Measurements from ENCODE around the gene MLIP. TPM values are rescaled to one million over a fixed set of nuclear protein-coding genes. Genes with fewer than 3 reads are reported as not detected.

The MLIP gene
- total and polyA plus RNA-seq, 2 of the 8 experiments (the other 6 are each of a cell fraction or from before 2014, with no cell fraction given) = not detected

GRCh38 chr6:54308986-54309315 lies 197.7 kb downstream of the MLIP start:
- H4K20me1 ChIP-seq (replicated peaks in 1 of 2; ENCODE audit: control insufficient read depth in 1 of 2, insufficient read depth in 2 of 2, low read length in 2 of 2) = no peaks in the 10 kb centered on the region
- H2BK20ac ChIP-seq (ENCODE audit: low read length) = no peak overlapping the region
- CTCF ChIA-PET (ENCODE audit: partially characterized antibody) = no interaction called here
- WGBS, 2 experiments (ENCODE audit: extremely low coverage in 1 of 2, insufficient coverage in 1 of 2, insufficient read length in 1 of 2, insufficient replicate concordance in 2 of 2, low coverage in 1 of 2, low lambda C conversion rate in 2 of 2, missing lambda C conversion rate in 1 of 2) = 93% methylated on average over 4 of the region's 4 CpGs; no CpG with 5 or more reads in 1 of the 2 experiments
- H3K27me3 ChIP-seq (replicated peaks in 1 of 4; ENCODE audit: control insufficient read depth in 3 of 4, extremely low read depth in 1 of 4, insufficient read depth in 3 of 4, low read length in 3 of 4) = no peaks in the 10 kb centered on the region
- no peak overlapping the region for H3K56ac ChIP-seq (replicated peaks; ENCODE audit: insufficient read length, low read depth, low read length)
- H3K9ac ChIP-seq (replicated peaks in 1 of 4; ENCODE audit: extremely low read depth in 1 of 4, low read depth in 3 of 4, low read length in 3 of 4) = no peak overlapping the region
- no peak overlapping the region for H3K4me3 ChIP-seq (ENCODE audit: extremely low read depth in 1 of 4, insufficient read depth in 2 of 4, low read depth in 3 of 4, low read length in 4 of 4)
- FAIRE-seq = no peak
- no peak overlapping the region for H3K4ac ChIP-seq (replicated peaks; ENCODE audit: insufficient read length, low read depth, low read length)
- H2BK15ac ChIP-seq (ENCODE audit: low read length) = no peak overlapping the region
- H3K79me2 ChIP-seq (ENCODE audit: control insufficient read depth in 1 of 2, insufficient read depth in 2 of 2, low read length in 2 of 2) = no peaks in the 10 kb centered on the region
- H3K4me2 ChIP-seq (ENCODE audit: insufficient read depth in 1 of 2, low read depth in 2 of 2, low read length in 2 of 2) = no peak overlapping the region
- H3K18ac ChIP-seq (ENCODE audit: extremely low read depth, low read length) = no peak overlapping the region
- no peak overlapping the region for H3K23ac ChIP-seq (ENCODE audit: insufficient read length)
- POLR2A ChIA-PET (ENCODE audit: partially characterized antibody) = no interaction called here
- H2BK12ac ChIP-seq (ENCODE audit: low read depth, low read length) = no peak overlapping the region
- no peaks in the 10 kb centered on the region for H3K79me1 ChIP-seq (ENCODE audit: low read depth, low read length)
- no peak overlapping the region for H2BK5ac ChIP-seq (ENCODE audit: low read depth, low read length)
- H3K4me1 ChIP-seq (replicated peaks in 1 of 4; ENCODE audit: control insufficient read depth in 3 of 4, insufficient read depth in 4 of 4, low read length in 3 of 4) = no peaks in the 10 kb centered on the region
- H4K8ac ChIP-seq (ENCODE audit: extremely low read depth, insufficient read depth, low read length) = no peak overlapping the region
- no peaks in the 10 kb centered on the region for H3K9me3 ChIP-seq (ENCODE audit: insufficient read depth in 2 of 2, low read depth in 1 of 2, low read length in 1 of 2)
- no peak overlapping the region for H2AK5ac ChIP-seq (ENCODE audit: low read depth, low read length)
- no peak overlapping the region for H4K5ac ChIP-seq (ENCODE audit: insufficient read length, low read depth, low read length)
- H3K27ac ChIP-seq (ENCODE audit: low read depth, low read length) = no peak overlapping the region
- H2BK120ac ChIP-seq (replicated peaks; ENCODE audit: low read depth, low read length) = no peak overlapping the region
- H3K14ac ChIP-seq (ENCODE audit: insufficient read length) = no peak overlapping the region
- H2AFZ ChIP-seq (ENCODE audit: low read length) = 0 out of 2 replicates have a peak overlapping the region, but pooled peaks have one; percentile 62
- no peaks in the 10 kb centered on the region for H3K36me3 ChIP-seq (ENCODE audit: control insufficient read depth in 2 of 4, insufficient read depth in 4 of 4, low read length in 3 of 4)
- no peak overlapping the region for H4K91ac ChIP-seq (replicated peaks; ENCODE audit: insufficient read length, low read length)
- DNase-seq (ENCODE audit: low read depth in 1 of 2, low spot score in 2 of 2) = no peak
- no peaks in the 10 kb centered on the region for H3K23me2 ChIP-seq (ENCODE audit: low read depth, low read length)
- TF ChIP-seq CHD1 (IDR thresholded peaks at IDR 0.05; ENCODE audit: low read depth, low read length) (no peak), RNF2 (IDR thresholded peaks at IDR 0.05; ENCODE audit: borderline replicate concordance, low read depth, low read length, missing control alignments, poor library complexity, severe bottlenecking) (no peak), SP2 (IDR thresholded peaks at IDR 0.05; ENCODE audit: low read length) (no peak), TAF1 (IDR thresholded peaks at IDR 0.05; ENCODE audit: low read depth, low read length) (no peak), SP4 (IDR thresholded peaks at IDR 0.05; ENCODE audit: low read length) (no peak), BRCA1 (IDR thresholded peaks at IDR 0.05; ENCODE audit: low read depth, low read length) (no peak), RFX5 (IDR thresholded peaks at IDR 0.05; ENCODE audit: borderline replicate concordance, low read depth, low read length) (no peak), BCL11A (IDR thresholded peaks at IDR 0.05; ENCODE audit: low read depth in 2 of 2, low read length in 2 of 2) (no peak), BACH1 (IDR thresholded peaks at IDR 0.05; ENCODE audit: low read length) (no peak), EGR1 (IDR thresholded peaks at IDR 0.05; ENCODE audit: borderline replicate concordance, low read depth, low read length) (no peak), POLR2A (IDR thresholded peaks at IDR 0.05; ENCODE audit: control extremely low read depth in 1 of 2, low read depth in 2 of 2, low read length in 2 of 2) (no peak), RBBP5 (IDR thresholded peaks at IDR 0.05; ENCODE audit: borderline replicate concordance, low read depth, low read length) (no peak), KDM4A (IDR thresholded peaks at IDR 0.05; ENCODE audit: low read depth, low read length, severe bottlenecking) (no peak)
